Heart right ventricle (tissue), 16 donors: ENCODE results near the gene GAR1. TPM values are rescaled to one million over a fixed set of nuclear protein-coding genes. Genes with fewer than 3 reads are reported as not detected.

ENCODE experiments used
- ATAC-seq, 8 donors: fragments of 200-7000 bp; cut with Tn5 transposase; one replicate each; pipeline ENCODE4 v1.9.1; 2020; ENCODE audit warnings: mild to moderate bottlenecking in 8 of 8, moderate library complexity in 8 of 8, moderate number of reproducible peaks in 1 of 8
- DNase-seq, 2 donors: peaks; one replicate each; pipeline ENCODE4 v3.0.0-alpha.2; 2020
- H3K27ac ChIP-seq, 10 donors: fragments of 200-600 bp; sonication (generic) in 2 of 10; one replicate each; pipeline versions ENCODE4 v1.5.0 to v1.8.0; 2020 to 2022; ENCODE audit warnings: mild to moderate bottlenecking in 3 of 10
- H3K27me3 ChIP-seq, 7 donors: fragments of 200-600 bp; one replicate each; pipeline ENCODE4 v1.8.0; 2021 to 2022; ENCODE audit warnings: mild to moderate bottlenecking in 2 of 7
- H3K36me3 ChIP-seq, 9 donors: fragments of 200-600 bp; sonication (generic) in 1 of 9; one replicate each; pipeline versions ENCODE4 v1.5.0 to v1.8.0; 2020 to 2022; ENCODE audit warnings: mild to moderate bottlenecking in 2 of 9
- H3K4me1 ChIP-seq, 9 donors: fragments of 200-600 bp; sonication (generic) in 1 of 9; one replicate each; pipeline versions ENCODE4 v1.5.0 to v1.8.0; 2020 to 2022; ENCODE audit warnings: mild to moderate bottlenecking in 4 of 9
- H3K4me3 ChIP-seq, 10 donors: fragments of 200-600 bp; sonication (generic) in 2 of 10; one replicate each; pipeline versions ENCODE4 v1.5.0 to v1.8.0; 2020 to 2022; ENCODE audit warnings: mild to moderate bottlenecking in 7 of 10, moderate library complexity in 2 of 10
- H3K9me3 ChIP-seq, 11 donors: fragments of 200-600 bp in 10 of 11; sonication (generic) in 2 of 11; one replicate each; pipeline versions ENCODE4 v1.5.0 to v1.8.0; 2013 to 2022; ENCODE audit warnings: mild to moderate bottlenecking in 2 of 11, control low read depth in 1 of 11, moderate library complexity in 1 of 11
- CTCF ChIP-seq, 9 donors: fragments of 200-600 bp; sonication (generic) in 2 of 9; IDR thresholded peaks; one replicate each; pipeline versions ENCODE4 v1.5.0 to v1.8.0; 2021 to 2022; ENCODE audit warnings: antibody characterized with exemption in 9 of 9, mild to moderate bottlenecking in 5 of 9, moderate library complexity in 1 of 9
- WGBS, 2 donors: extraction: QIAGEN DNeasy Blood & Tissue Kit; methylation state at CpG; one replicate each; pipeline ENCODE4 v1.1.7; 2013; ENCODE audit warnings: inconsistent platforms in 1 of 2; 5-methylcytosine and 5-hydroxymethylcytosine counted together
- intact Hi-C, 10 donors: fragments of 100-400 bp; cut with DNase I; formaldehyde crosslinking; loops; one replicate each; pipeline versions ENCODE4 v1.11.1 to v1.14.2; 2022
- polyA plus RNA-seq, 2 donors: library from polyadenylated mRNA; stranded (reverse); fragments of 200-250 nt; gene quantifications; one replicate each; pipeline ENCODE4 v1.2.3, GENCODE V29; 2013
- total RNA-seq, 10 donors: library from RNA; stranded (reverse); fragmentation: NEBNext Ultra II Directional in 3 of 10; extraction: Animal tissue kit (Norgen Biotek cat#: 25700) in 3 of 10; gene quantifications; one replicate each; pipeline versions ENCODE4 v1.2.1 to v1.2.4, GENCODE V29; 2021 to 2023
- donor health status: Arrhythmogenic right ventricular cardiomyopathy.
- donor health status: ischemic (EF 13 %, LVEDD 7.1; RV severe dilation, severe dysfunction).
- donor health status: healthy with polysubstance abuse.
- donor health status: DM: no; HTN: yes; CAD: no.
- donor health status: DM: no; HTN: no; CAD: no.
- donor health status: ischemic (EF 25% LVEDD 6.9; RV normal size, moderate dysfunction).
- donor health status: ischemic (EF 25% LVEDD 5.7; RV mildly dilated, moderate dysfunction).
- donor health status: healthy.
- donor health status: DM: yes; HTN: yes; CAD: no.
- donor health status: Ischemic cardiomyopathy.
- donor health status: ischemic (EF 35%, LVEDD 5.7; RV mildly dilated, moderate dysfunction).
- donor health status: nonischemic (EF 11% LVEDD 7.7; RV severe dilation, severe dysfunction).
- donor health status: DM: yes; HTN: yes; CAD: no.
- donor health status: PGD.
- donor health status: ischemic (EF 29% LVEDD 5.4; RV normal size, mild dysfunction).
- donor health status: nonischemic (EF 23%, LVEDD 6.1; RV moderate dilation, normal function).

The GAR1 gene
- total and polyA plus RNA-seq, 12 donors: 6.8 to 17.2 (median 9.7) TPM

- intact Hi-C loops: loop anchor here in 2 of 10 donors (5.0 to 10.0 kb wide), 2 partner anchors 389 to 396 kb away; partner anchors contain the start of gene SEC24B (in 1 of the 2)
- TF ChIP-seq CTCF (IDR thresholded peaks at IDR 0.05): no peak
- 83 to 85% methylated on average over 2 of the region's 2 CpGs for WGBS, 2 donors
Measured at GRCh38 chr4:109821185-109821584, 5.6 kb downstream of the GAR1 start.

GRCh38 chr4:109826719-109827118 is 11.2 kb downstream of the GAR1 start:
- peak; percentile 25 to 71 (median 58) for TF ChIP-seq CTCF (IDR thresholded peaks at IDR 0.05)
- DNase-seq (no peak), ATAC-seq (no peak)
- intact Hi-C loops: loop anchor here in 6 of 10 donors (1.0 to 10.0 kb wide), 5 partner anchors 399 to 404 kb away; no protein-coding TSS in a partner anchor
- H3K9me3 ChIP-seq: no peaks in the 10 kb centered on the region
- no peak overlapping the region for H3K27ac ChIP-seq
- H3K27me3 ChIP-seq: no peaks in the 10 kb centered on the region
- no peaks in the 10 kb centered on the region for H3K4me1 ChIP-seq
- H3K36me3 ChIP-seq: peaks cover 0 to 63% (median 29%) of the 10 kb centered on the region in 9 donors
- no peak overlapping the region for H3K4me3 ChIP-seq

More at GRCh38 chr4:109821185-109821584, 5.6 kb downstream of the GAR1 start:
- Histone ChIP-seq H3K4me1 (peaks cover 0 to 15% (median 10%) of the 10 kb centered on the region in 9 donors), H3K9me3 (no peaks in the 10 kb centered on the region), H3K36me3 (peaks cover 0 to 90% (median 29%) of the 10 kb centered on the region in 9 donors), H3K27ac (no peak overlapping the region), H3K27me3 (no peaks in the 10 kb centered on the region), H3K4me3 (no peak overlapping the region)
- DNase-seq (no peak), ATAC-seq (no peak)

- Histone ChIP-seq H3K27me3 (no peaks in the 10 kb centered on the region), H3K4me1 (no peaks in the 10 kb centered on the region), H3K9me3 (no peaks in the 10 kb centered on the region), H3K27ac (no peak within 1 kb of the TSS), H3K36me3 (peaks cover 0 to 54% (median 23%) of the 10 kb centered on the region in 9 donors), H3K4me3 (no peak within 1 kb of the TSS)
- TF ChIP-seq CTCF (IDR thresholded peaks at IDR 0.05): no peak
- DNase-seq (no peak), ATAC-seq (no peak)
- 98% methylated on average over 2 of the region's 2 CpGs for WGBS, 2 donors
- intact Hi-C loops: loop anchor here in 5 of 10 donors (2.0 to 10.0 kb wide), 4 partner anchors 400 to 405 kb away; no protein-coding TSS in a partner anchor
Measured at GRCh38 chr4:109827672-109828071, 12.1 kb downstream of the GAR1 start, which contains the start of gene RRH. Gene RRH (plus strand): TSS chr4:109827972. CDS start chr4:109828028, 56 bp downstream.

GRCh38 chr4:109833756-109834155 is 18.2 kb downstream of the GAR1 start:
- Histone ChIP-seq H3K27ac (no peak overlapping the region), H3K4me3 (no peak overlapping the region), H3K9me3 (no peaks in the 10 kb centered on the region), H3K36me3 (peaks cover 0 to 5% (median 0%) of the 10 kb centered on the region in 9 donors), H3K4me1 (no peaks in the 10 kb centered on the region), H3K27me3 (no peaks in the 10 kb centered on the region)
- WGBS, 2 donors: 95 to 96% methylated on average over 4 of the region's 4 CpGs
- DNase-seq (no peak), ATAC-seq (no peak)
- intact Hi-C loops: loop anchor here in 1 of 10 donors (10.0 kb wide), 1 partner anchor 141 kb away; no protein-coding TSS in a partner anchor
- TF ChIP-seq CTCF (IDR thresholded peaks at IDR 0.05): no peak
